HG03565 (cell line): ENCODE data around the gene SPRED3.
"Not testable (repeated sequence)": the region's sequence is repeated elsewhere in the genome, so short reads cannot be mapped to it uniquely, and the experiment has no call there.

Source experiments
- ATAC-seq: cut with Tn5 transposase; IDR thresholded peaks from one replicate; pipeline ENCODE4 v1.9.1; 2021; ENCODE audit warnings: mild to moderate bottlenecking, moderate library complexity; ENCODE audit not compliant: unreplicated experiment

SPRED3 gene

DNA sequence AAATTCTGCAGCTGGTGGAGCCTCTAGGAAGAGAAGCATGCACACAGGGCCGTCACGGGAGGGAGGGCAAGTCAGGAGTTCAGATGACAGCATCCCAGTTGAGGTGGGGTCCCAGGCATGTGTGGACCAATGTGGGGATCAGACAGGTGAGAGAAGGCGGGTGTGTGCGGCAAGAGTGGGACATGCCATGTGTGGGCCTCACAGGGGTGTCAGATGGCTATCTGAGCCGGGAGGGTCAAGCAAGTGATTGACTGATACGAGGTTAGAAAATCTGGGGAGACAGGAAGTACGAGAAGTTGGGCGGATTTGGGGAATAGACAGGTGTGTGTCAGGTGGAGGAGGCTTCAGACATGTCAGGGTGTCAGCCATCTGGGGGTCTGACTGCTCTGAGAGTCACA lies 28.6 kb downstream of the SPRED3 start:
- ATAC-seq = no peak

DNA sequence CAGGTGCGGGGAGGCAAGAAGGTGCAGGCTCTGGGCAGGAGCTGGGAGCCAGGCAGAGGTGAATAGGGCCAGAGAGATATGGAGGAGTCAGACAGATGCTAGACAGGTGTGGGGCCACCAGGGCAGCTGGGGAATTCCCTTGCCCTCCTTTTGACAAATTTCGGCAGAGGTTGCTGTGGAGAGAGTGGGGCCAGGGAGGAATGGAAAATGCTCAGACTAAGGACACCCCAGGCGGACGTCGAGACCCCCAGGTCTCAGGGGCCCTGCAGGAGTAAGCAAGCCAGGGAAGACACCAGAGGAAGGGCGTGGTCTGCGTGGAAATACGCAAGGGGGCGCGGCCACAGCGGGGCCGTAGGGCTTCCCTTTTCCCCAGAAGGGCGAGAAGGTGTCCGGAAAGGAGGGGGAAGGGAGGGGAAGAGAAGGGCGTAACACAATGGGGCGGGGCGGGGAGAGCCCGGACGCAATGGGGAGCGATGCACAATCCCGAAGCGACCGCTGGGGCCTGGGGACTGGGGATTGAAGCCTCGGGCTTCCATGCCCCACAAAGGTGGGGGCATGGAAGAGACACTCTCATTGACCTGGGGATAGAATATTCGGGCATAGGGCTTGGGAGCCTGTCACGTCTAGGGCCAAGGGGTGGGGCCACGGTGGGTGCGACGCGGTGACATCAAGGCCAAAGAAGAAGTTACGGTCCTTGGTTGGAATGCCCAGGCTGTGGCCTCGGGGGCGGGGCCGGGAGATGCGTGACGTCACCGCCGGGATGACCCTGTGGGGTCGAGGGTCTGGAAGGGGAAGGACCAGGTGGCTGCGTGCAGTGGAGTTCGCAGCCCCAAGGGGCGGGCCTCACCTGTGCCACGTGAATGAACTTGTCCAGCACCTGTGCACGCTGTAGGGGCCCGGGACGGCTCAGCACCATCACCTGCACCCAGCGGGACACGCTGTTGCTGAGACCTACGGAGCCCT lies 29.3 kb downstream of the SPRED3 start:
- no peak for ATAC-seq

DNA sequence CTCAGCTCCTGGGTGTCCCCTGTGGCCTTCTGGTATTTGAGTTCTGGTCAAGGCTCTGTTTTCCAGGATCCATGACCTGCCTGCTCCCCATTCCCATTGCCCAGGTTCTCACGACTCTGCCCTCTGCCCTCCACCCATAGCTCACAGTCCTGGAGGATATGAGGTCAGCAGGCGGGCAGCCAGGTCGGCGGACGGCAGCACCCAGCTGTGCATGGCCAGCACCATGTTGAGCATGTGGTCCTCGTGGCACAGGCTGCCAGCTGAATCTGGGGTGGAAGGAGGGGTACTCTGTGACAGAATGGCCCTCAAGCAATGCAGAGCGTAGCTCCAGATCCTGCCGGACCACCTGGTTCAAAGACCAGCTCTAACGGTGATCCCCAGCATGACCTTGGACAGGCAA lies 32.4 kb downstream of the SPRED3 start:
- ATAC-seq = no peak

- no peak for ATAC-seq
Measured at GRCh38 chr19:38421856-38422255, 33.4 kb downstream of the SPRED3 start.

- ATAC-seq = no peak
Measured at GRCh38 chr19:38422438-38422837, 33.9 kb downstream of the SPRED3 start.

DNA sequence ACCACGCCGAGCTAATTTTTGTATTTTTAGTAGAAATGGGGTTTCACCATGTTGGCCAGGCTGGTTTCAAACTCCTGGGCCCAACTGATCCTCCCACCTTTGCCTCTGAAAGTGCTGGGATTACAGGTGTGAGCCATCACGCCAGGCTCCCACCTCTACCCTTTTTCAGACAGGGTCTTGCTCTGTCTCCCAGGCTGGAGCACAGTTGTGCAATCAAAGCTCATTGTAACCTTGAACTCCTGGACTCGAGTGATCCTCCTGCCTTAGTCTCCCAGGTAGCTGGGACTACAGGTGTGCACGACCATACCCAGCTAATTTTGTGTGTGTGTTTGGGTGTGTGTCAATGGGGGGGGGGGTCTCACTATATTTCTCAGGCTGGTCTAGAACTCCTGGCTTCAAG lies 35.8 kb downstream of the SPRED3 start:
- ATAC-seq = no peak

DNA sequence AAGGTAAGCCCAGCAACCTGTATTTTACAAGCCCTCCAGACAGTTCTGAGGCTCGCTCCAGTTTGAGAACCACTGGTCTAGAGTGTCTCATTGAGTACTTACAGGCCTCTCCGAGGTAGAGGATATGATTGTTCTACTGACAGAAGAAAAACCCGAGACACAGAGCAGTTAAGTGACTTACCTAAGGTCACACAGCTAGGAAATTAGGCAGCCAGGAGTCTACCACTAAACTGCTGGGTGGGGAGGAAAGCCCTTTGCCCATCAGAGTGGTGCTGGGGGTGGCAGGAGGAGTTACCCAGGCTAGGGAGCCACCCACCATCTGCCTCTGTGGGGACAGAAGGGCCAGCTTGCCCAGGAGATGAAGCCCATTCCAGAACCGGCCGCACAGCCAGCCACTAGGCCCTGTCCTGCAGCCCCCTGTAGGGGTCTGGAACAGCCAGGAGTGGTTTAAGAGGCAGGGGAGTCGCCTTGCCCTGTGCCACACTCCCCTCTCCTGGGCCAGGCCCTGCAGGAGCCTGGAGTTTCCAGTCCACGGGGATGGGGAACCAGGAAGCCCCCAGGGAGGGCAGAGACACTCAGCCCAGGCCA lies 36.8 kb downstream of the SPRED3 start:
- ATAC-seq = no peak

DNA sequence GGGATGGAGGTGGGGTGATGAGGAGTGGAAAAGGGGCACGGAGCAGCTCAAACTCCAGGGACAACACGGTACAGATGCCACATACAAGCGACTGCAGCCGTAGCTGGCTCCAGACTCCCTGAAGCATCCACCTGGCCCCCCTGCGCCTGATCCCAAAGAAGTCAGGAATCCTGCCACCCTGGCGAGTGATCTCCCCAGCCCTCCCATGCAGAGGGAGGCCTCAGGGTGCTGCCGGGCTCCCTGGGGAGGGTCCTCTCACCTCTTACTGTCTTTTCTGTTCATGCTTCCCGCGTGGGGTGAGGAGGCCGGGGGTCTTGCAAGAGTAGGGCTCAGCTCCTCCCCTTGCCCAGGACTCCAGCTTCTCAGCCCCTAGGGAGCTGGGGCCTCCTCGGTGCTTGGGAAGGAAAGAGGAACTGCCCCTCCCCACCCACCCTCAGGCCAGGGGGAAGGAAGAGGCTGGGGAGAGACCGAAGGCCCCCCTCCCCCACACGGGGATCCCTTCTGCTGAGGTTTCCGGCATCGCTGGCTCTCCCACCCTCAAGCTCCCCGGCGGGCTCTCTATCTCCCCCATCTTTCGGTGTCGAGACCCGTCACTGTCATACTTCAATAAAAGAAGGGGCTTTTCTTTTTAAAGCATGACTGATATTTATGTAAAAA lies 37.4 kb downstream of the SPRED3 start, which contains the start of gene RASGRP4:
Gene RASGRP4, minus strand, starts transcription at position 410 of the 657 bp plus-strand sequence. Its CDS starts 128 bp downstream, at position 282.
- no peak for ATAC-seq

GRCh38 chr19:38427035-38427677 lies 38.7 kb downstream of the SPRED3 start:
- ATAC-seq = not testable (repeated sequence)

DNA sequence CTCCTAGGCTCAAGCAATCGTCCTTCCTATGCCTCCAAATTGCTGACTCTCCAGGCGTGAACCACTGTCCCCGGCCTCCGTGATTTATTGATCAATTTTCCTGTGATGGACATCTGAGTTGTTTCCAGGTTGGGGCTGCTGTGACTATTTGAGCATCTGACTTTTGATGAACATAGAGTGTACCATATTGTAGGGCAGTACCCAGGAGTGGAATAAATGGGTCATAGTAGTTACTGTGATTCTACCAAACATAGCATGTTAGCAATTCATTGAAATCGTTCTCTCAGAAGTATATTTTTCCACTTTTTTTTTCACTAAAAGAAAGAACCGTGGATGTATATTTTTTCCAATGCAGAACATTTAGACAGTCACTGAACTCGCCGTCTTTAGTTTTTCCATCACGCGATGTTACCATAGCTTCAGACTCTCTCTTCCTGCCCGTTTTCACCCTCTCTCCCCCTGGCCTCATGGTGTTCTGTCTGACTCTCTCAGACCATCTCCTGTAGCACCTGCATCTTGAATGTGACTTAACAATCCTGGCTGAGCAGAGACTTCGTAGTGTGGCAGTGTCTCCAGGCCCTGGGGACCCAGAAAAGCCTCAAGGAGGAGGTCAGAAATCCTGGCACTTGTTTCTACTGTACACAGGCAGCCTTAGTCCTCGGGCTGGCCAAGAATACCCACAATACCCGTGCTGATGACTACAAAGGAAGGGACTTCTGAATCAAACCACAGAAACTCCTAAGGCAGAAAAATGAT lies 40.7 kb downstream of the SPRED3 start:
- no peak for ATAC-seq

DNA sequence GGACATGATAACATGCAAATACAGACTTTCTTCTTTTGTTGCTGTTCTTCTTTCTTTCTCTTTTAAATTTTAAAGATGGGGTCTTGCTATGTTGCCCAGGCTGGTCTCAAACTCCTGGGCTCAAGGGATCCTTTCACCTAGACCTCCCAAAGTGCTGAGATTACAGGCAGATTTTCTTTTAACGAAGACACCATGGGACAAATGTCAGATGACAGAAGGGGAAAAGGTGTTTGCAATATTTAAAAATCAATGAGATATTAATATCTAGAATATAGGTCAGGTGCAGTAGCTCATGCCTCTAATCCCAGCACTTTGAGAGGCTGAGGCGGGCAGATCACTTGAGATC lies 41.3 kb downstream of the SPRED3 start:
- no peak for ATAC-seq

DNA sequence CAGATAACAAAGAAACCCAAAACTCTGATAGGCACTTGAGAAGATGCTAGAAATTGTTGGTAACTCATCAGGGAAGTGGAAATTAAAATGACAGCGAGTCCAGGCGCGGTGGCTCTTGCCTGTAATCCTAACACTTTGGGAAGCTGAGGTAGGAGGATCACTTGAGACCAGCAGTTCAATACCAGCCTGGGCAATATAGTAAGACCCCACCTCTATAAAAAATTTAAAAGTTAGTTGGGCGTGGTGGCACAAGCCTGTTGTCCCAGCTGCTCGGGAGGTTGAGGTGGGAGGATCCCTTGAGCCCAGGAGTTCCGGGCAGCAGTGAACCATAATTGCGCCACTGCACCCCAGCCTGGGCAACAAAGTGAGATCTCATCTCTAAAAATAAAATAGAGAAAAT lies 42.4 kb downstream of the SPRED3 start:
- no peak for ATAC-seq

GRCh38 chr19:38433268-38433733 lies 44.8 kb downstream of the SPRED3 start, which contains the start of gene RYR1:
RYR1 (plus strand) TSS chr19:38433691; CDS start chr19:38433830, 139 bp downstream.
- no peak for ATAC-seq

GRCh38 chr19:38434549-38435051 lies 46.1 kb downstream of the SPRED3 start:
- ATAC-seq = no peak

- no peak for ATAC-seq
Measured at GRCh38 chr19:38437295-38437694, 48.8 kb downstream of the SPRED3 start.

DNA sequence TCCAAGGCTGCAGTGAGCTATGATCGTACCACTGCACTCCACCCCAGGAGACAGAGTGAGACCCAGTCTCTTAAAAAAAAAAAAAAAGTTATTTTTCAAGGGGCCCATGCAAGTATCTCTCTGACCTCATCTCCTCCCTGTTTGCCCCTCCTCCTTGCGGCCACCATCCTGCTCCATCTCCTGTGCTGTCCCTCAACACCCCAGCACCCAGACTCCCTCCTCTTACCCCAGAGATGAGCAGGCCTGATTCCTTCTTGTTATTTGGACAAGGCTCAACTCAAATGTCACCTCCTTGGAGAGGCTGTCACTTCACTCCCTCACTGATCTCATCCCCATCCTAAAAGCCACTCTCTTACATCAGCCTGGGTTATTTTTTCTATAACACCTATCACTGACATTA lies 49.4 kb downstream of the SPRED3 start:
- no peak for ATAC-seq

DNA sequence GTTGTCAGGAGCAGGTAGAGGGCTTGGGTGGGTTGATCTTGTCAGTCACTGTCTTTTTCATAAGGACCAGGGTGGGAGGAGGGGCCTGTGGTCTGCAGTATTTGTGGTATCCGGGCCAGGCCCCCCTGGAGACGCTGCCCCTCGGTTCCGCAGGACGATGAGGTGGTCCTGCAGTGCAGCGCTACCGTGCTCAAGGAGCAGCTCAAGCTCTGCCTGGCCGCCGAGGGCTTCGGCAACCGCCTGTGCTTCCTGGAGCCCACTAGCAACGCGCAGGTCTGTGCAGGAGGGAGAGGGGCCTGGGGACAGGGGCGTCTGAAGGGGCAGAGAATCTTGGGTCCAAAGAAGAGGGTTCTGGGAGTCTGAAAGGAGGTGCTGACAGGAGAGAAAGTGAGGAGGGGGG lies 52.1 kb downstream of the SPRED3 start:
- ATAC-seq = no peak

DNA sequence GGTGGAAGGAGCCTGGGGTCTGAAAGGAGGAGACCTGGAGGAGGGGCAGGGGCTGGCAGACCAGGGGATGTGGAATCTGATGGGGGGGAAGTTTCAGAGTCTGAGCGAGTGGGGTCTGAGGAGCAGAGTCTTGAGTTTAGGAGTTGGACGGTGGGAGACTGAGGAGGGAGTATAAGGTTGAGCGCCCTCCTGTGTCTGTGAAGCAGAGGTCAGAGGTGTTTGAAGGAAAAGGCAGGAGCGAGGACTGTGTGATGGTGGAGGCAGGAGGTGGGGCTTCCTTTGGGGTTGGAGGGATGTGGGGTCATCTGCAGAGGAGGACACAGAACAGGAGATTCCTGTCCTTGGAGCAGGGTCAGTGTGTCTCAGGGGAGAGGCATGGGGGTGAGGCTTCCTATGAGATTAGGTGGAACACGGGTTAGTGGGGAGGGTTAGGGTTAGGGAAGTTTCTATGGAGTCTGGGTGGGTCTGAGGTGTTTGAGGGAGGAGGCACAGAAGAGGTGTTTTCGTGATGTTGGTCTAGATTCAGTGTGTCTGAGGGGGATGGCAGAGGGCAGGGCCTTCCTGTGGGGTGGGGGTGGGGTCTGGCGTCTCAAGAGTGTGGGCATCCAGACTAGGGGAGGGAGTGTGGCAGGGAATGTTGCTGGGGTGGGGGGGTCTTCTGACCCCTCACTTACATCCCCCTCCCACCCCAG lies 53.3 kb downstream of the SPRED3 start:
- no peak for ATAC-seq

DNA sequence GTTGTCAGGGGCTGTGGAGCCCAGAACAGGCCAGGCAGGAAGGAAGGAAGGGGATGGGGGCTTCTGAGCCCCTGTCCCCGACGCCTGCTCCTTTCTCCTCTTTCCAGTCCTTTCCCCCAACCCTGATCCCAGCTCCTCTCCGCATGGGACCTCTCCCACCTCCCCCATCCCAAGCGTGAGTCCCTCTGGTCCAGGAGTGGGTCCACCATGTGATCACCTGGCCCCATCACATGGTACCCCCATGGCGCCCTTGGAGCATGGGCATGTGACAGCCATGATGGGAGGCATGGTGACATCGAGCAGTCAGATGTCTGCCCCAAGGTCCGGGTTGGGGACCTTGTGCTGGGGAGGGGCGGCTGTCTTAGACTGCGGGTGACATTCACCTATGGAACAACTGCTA lies 54.2 kb downstream of the SPRED3 start:
- no peak for ATAC-seq
